Stimulated activated naive B cell treated with anti-CD40 and anti-IgM and Interleukin-4, amounts not matched to agents 10 μg/mL and 1 μg/mL and 100 μg/mL, for 72 hours (primary cell): ENCODE data around the gene MAST2.
"Not testable (repeated sequence)": the region's sequence is repeated elsewhere in the genome, so short reads cannot be mapped to it uniquely, and the experiment has no call there.

Experiments
- ATAC-seq, 2 donors: fragments of 150-1000 bp; cut with Tn5 transposase; replicated peaks; 2 replicates each; pipeline ENCODE4 v1.10.0; 2021; ENCODE audit warnings: moderate library complexity in 1 of 2
- DNase-seq: peaks from one replicate; pipeline ENCODE4 v3.0.0; 2021
- H3K27ac Mint-ChIP-seq: one replicate; pipeline ENCODE4 v1.8.0; 2022; ENCODE audit warnings: mild to moderate bottlenecking, mixed read lengths
- H3K27me3 Mint-ChIP-seq, 2 donors: one replicate each; pipeline ENCODE4 v1.8.0; 2022; ENCODE audit warnings: mixed read lengths in 2 of 2
- H3K36me3 Mint-ChIP-seq, 2 donors: one replicate each; pipeline ENCODE4 v1.8.0; 2022; ENCODE audit warnings: mixed read lengths in 2 of 2, mild to moderate bottlenecking in 1 of 2
- H3K4me1 Mint-ChIP-seq, 2 donors: one replicate each; pipeline ENCODE4 v1.8.0; 2022; ENCODE audit warnings: mixed read lengths in 2 of 2, mild to moderate bottlenecking in 1 of 2
- H3K4me3 Mint-ChIP-seq, 2 donors: one replicate each; pipeline ENCODE4 v1.8.0; 2022; ENCODE audit warnings: mild to moderate bottlenecking in 2 of 2, mixed read lengths in 2 of 2, moderate library complexity in 1 of 2
- H3K9me3 Mint-ChIP-seq, 2 donors: one replicate each; pipeline ENCODE4 v1.8.0; 2022; ENCODE audit warnings: mixed read lengths in 2 of 2, mild to moderate bottlenecking in 1 of 2

Gene MAST2

GRCh38 chr1:45857101-45857700 lies 53.8 kb downstream of the MAST2 start:
- H3K27ac Mint-ChIP-seq, result no peak overlapping the region
- no peaks in the 10 kb centered on the region for H3K27me3 Mint-ChIP-seq
- DNase-seq, result no peak
- ATAC-seq, result no peak
- peaks cover 3 to 4% of the 10 kb centered on the region in 2 donors for H3K36me3 Mint-ChIP-seq
- H3K4me1 Mint-ChIP-seq, result peaks cover 0 to 3% of the 10 kb centered on the region in 2 donors
- no peak overlapping the region for H3K4me3 Mint-ChIP-seq
- H3K9me3 Mint-ChIP-seq, result no peaks in the 10 kb centered on the region

- H3K9me3 Mint-ChIP-seq, H3K27me3 Mint-ChIP-seq, H3K4me3 Mint-ChIP-seq, DNase-seq, H3K36me3 Mint-ChIP-seq, H3K4me1 Mint-ChIP-seq, H3K27ac Mint-ChIP-seq, ATAC-seq: not testable (repeated sequence)
Measured at GRCh38 chr1:45857755-45858492, 54.5 kb downstream of the MAST2 start.

DNA sequence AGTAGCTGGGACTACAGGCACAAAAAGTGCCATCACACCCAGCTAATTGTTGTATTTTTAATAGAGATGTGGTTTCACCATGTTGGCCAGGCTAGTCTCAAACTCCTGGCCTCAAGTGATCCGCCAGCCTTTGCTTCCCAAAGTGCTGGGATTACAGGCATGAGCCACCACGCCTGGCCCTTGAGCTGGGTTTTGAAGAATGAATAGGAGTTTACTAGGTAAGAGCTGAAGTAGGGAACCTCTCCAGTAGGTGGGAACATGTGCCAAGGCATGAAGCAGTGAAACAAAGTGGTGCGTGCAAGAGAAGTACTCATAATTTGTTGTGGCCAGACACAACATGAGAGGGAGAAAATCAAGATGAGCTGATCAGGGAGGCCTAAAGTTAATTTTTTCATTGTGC lies 55.8 kb downstream of the MAST2 start:
- Mint-ChIP-seq H3K4me1 (peaks cover 5 to 7% of the 10 kb centered on the region in 2 donors), H3K27ac (no peak overlapping the region), H3K9me3 (no peaks in the 10 kb centered on the region), H3K4me3 (no peak overlapping the region), H3K27me3 (no peaks in the 10 kb centered on the region), H3K36me3 (peaks cover 3 to 4% of the 10 kb centered on the region in 2 donors)
- DNase-seq (no peak), ATAC-seq (no peak)

GRCh38 chr1:45862008-45862407 lies 58.6 kb downstream of the MAST2 start:
- no peak overlapping the region for H3K27ac Mint-ChIP-seq
- peaks cover 3 to 4% of the 10 kb centered on the region in 2 donors for H3K36me3 Mint-ChIP-seq
- ATAC-seq (no peak), DNase-seq (no peak)
- H3K4me1 Mint-ChIP-seq, result peaks cover 7 to 8% of the 10 kb centered on the region in 2 donors
- no peak overlapping the region for H3K4me3 Mint-ChIP-seq
- H3K9me3 Mint-ChIP-seq, result no peaks in the 10 kb centered on the region
- no peaks in the 10 kb centered on the region for H3K27me3 Mint-ChIP-seq

DNA sequence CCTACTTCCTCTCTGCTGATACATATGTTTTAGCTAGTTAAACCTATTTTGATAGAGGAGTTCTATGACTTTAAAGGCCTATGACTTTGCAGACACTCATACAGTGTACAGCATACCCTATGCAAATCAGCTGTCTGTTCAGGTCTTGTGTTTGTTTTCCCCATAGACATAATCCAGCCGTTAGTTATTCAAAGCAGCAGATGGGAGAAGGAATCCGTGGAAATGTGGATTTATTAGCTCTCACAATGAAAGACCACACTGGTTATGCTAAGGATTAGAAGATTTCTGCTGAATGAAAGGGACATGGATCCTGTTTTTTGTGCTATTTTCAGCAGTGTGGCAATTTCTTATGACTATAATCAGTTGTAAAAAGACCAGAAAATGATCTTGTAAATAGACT lies 59.8 kb downstream of the MAST2 start:
- no peak overlapping the region for H3K27ac Mint-ChIP-seq
- no peak for ATAC-seq
- peaks cover 7 to 10% of the 10 kb centered on the region in 2 donors for H3K4me1 Mint-ChIP-seq
- no peaks in the 10 kb centered on the region for H3K27me3 Mint-ChIP-seq
- no peak for DNase-seq
- peaks cover 3 to 4% of the 10 kb centered on the region in 2 donors for H3K36me3 Mint-ChIP-seq
- no peak overlapping the region for H3K4me3 Mint-ChIP-seq
- H3K9me3 Mint-ChIP-seq, result no peaks in the 10 kb centered on the region

DNA sequence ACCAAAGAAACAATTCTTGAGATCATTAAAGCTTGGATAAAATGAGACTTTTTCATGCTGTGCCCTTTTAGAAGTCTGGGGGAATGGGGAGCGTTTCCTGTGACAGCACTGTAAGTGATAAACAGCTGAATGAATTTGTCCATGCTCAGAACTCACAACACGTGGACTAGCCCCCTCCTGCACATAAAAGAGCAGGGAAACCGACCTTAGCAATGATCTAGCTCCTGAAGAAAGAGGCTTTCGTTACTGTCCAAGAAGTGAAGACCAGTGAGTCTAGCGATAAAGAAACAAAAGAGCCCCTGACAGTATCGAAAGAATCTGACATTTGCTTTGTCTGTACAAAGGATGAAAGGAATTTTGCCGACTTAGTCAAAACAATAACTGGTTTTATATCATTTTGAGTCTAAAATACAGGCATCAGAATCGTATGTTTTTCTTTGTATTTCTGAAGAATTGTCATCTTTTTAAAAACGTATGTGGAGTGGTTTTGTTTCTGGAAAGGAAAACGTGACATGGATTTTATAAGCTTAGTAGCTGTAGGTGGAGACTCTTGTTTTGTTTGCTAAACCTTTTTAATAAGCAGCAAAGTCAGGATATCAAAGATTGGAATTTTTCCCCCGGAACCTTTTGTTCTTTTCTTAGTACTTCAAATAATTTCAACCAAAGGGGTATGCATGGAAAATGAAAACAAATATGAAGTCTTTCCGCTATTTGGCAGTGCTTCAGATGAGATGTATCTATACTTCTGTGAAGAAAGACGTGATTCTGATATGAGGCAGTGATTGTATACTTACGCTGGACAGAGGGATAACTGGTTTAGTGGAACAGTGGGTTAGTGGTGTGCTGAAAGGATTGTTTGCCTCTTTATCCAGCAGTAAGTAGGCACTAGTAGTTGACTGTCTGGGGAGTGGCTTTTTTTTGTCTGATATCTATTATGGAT lies 61.0 kb downstream of the MAST2 start:
- Mint-ChIP-seq H3K27me3 (no peaks in the 10 kb centered on the region), H3K27ac (no peak overlapping the region), H3K4me1 (peaks cover 7 to 10% of the 10 kb centered on the region in 2 donors), H3K9me3 (no peaks in the 10 kb centered on the region), H3K36me3 (peaks cover 3 to 4% of the 10 kb centered on the region in 2 donors), H3K4me3 (no peak overlapping the region)
- ATAC-seq, result no peak
- DNase-seq, result no peak

DNA sequence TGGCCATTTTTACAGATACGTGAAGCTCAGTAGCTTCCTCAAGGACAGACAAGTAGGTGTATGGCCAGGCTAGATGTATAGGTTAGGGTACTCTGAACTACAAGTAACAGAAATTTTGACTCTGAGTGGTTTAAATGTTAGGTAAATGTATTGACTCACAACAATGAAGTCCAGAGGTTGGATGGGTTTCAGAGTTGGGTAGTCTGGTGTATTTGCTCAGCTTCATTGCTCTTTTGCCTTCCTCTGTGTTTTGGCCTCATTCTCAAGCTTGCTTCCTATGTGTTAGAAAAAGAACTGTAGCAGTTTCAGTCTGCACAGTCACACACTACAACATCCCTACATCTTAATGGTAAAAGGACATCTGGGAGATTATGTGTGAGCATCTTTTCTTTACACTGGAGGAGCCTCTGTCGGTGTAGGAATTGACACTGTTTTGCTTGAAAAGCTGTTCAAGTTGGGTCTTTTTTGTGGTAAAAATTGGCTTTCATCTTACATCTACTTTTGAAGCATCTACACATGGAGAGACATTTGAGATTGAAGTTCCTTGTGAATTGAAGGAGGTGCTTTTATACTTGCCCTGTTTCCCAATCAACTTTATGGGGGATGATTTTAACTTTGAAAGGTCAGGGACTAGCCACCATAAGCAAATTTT lies 64.4 kb downstream of the MAST2 start:
- Mint-ChIP-seq H3K4me3 (no peak overlapping the region), H3K4me1 (peaks cover 7 to 16% of the 10 kb centered on the region in 2 donors), H3K27me3 (no peaks in the 10 kb centered on the region), H3K9me3 (no peaks in the 10 kb centered on the region), H3K36me3 (peaks cover 0 to 3% of the 10 kb centered on the region in 2 donors), H3K27ac (no peak overlapping the region)
- DNase-seq (no peak), ATAC-seq (no peak)

GRCh38 chr1:45868861-45869260 lies 65.4 kb downstream of the MAST2 start:
- Mint-ChIP-seq H3K9me3 (no peaks in the 10 kb centered on the region), H3K27me3 (no peaks in the 10 kb centered on the region), H3K36me3 (peaks cover 0 to 3% of the 10 kb centered on the region in 2 donors), H3K4me3 (no peak overlapping the region), H3K4me1 (peaks cover 5 to 10% of the 10 kb centered on the region in 2 donors), H3K27ac (no peak overlapping the region)
- DNase-seq (no peak), ATAC-seq (no peak)

- Mint-ChIP-seq H3K4me1 (peaks cover 2 to 10% of the 10 kb centered on the region in 2 donors), H3K9me3 (no peaks in the 10 kb centered on the region), H3K27me3 (no peaks in the 10 kb centered on the region), H3K36me3 (peaks cover 0 to 3% of the 10 kb centered on the region in 2 donors), H3K27ac (no peak overlapping the region), H3K4me3 (no peak overlapping the region)
- no peak for ATAC-seq
- no peak for DNase-seq
Measured at GRCh38 chr1:45870500-45870899, 67.1 kb downstream of the MAST2 start.

DNA sequence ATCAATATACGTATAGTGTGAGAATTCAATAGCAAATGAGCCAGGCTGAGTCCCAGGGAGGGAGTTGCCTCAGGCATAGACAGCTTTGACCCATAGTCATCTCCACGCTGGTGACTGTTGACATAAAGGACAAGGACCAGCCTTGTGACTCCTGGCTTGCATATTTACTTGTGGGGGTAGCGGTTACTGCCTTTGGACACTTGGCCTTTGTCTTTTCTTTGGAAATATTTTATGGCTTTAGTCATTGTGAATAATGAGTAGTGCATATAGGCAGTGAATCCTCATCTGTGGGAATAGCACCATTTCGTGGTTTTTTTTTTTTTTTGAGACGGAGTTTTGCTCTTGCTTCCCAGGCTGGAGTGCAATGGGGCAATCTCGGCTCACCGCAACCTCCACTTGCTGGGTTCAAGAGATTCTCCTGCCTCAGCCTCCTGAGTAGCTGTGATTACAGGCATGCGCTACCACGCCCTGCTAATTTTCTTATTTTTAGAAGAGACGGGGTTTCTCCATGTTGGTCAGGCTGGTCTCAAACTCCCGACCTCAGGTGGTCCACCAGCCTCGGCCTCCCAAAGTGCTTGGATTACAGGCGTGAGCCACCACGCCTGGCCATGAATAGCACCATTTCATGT lies 68.9 kb downstream of the MAST2 start:
- not testable (repeated sequence) for H3K27me3 Mint-ChIP-seq, H3K9me3 Mint-ChIP-seq, H3K4me3 Mint-ChIP-seq, DNase-seq, H3K36me3 Mint-ChIP-seq, ATAC-seq, H3K27ac Mint-ChIP-seq
- H3K4me1 Mint-ChIP-seq, result peaks cover 2 to 10% of the 10 kb centered on the region in 2 donors

DNA sequence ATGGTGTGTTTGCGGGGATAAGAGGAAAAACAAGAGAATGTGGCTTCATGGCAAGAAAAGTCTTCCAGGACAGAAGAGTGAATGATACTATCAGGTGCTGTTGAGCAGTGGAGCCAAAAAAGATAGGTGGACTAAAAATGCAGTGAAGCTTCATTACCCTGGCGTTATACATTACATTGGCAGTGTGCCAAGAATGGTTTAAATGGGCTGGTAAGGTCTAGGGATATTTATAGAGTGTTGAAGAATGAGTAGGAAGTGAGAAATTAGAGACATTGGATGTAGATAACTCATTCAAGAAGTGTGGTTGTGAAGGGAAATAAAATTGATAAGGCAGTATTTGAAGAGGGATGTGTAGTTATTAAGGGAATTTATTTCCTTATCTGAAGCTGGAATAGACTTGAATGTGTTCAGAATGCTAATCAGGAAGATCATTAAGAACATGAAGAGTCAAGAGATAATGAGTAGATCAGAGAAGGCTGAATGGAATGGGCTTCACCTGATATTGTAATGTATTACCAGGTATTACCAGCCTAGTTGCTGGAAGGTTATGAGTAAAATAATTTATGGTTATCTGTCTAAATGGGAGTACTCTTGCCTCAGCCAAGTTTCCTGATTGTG lies 72.7 kb downstream of the MAST2 start:
- no peak overlapping the region for H3K4me3 Mint-ChIP-seq
- no peak overlapping the region for H3K27ac Mint-ChIP-seq
- no peaks in the 10 kb centered on the region for H3K9me3 Mint-ChIP-seq
- DNase-seq (no peak), ATAC-seq (no peak)
- H3K27me3 Mint-ChIP-seq, result no peaks in the 10 kb centered on the region
- H3K36me3 Mint-ChIP-seq, result peaks cover 0 to 3% of the 10 kb centered on the region in 2 donors
- H3K4me1 Mint-ChIP-seq, result peaks cover 6 to 12% of the 10 kb centered on the region in 2 donors

DNA sequence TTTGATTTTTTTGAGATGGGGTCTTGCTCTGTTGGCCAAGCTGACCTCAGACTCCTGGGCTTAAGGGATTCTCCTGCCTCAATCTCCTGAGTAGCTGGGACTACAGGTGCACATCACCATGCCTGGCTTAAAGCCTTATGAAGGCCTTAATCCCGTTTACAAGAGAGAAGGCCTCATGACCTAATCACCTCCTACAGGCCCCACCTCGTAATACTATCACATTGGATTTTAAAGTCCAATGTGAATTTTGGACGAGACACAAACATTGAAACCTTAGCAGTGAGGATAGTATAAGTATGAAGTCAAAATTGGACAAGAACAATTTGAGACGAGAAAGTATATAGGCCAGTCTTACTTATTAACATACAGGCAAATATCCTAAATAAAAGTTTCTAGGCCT lies 73.9 kb downstream of the MAST2 start:
- Mint-ChIP-seq H3K4me1 (peaks cover 6 to 9% of the 10 kb centered on the region in 2 donors), H3K27me3 (no peaks in the 10 kb centered on the region)

GRCh38 chr1:45879885-45880598 lies 76.6 kb downstream of the MAST2 start:
- ATAC-seq (peak; percentile 87 to 88), DNase-seq (no peak)
- Mint-ChIP-seq H3K36me3 (peaks cover 0 to 6% of the 10 kb centered on the region in 2 donors), H3K27me3 (no peaks in the 10 kb centered on the region), H3K9me3 (no peaks in the 10 kb centered on the region), H3K27ac (no peak overlapping the region), H3K4me1 (peaks cover 6 to 9% of the 10 kb centered on the region in 2 donors), H3K4me3 (peak overlapping the region; percentile 8 to 14)

More for the DNA sequence above, 73.9 kb downstream of the MAST2 start:
- no peak for ATAC-seq
- Mint-ChIP-seq H3K9me3 (no peaks in the 10 kb centered on the region), H3K27ac (no peak overlapping the region), H3K4me3 (no peak overlapping the region), H3K36me3 (no peaks in the 10 kb centered on the region)
- no peak for DNase-seq
